Lower lobe of right lung (tissue), 2 donors: ENCODE results near the gene DHX57. TPM values are rescaled to one million over a fixed set of nuclear protein-coding genes. Genes with fewer than 3 reads are reported as not detected.

ENCODE experiments used
- ATAC-seq, 2 donors: fragments of 200-7000 bp; cut with Tn5 transposase; one replicate each; pipeline ENCODE4 v1.9.1; 2020 to 2022; ENCODE audit warnings: mild to moderate bottlenecking in 2 of 2, moderate library complexity in 2 of 2
- DNase-seq: peaks from one replicate; pipeline ENCODE4 v3.0.0-alpha.2; 2020
- H3K27ac ChIP-seq: fragments of 200-600 bp; one replicate; pipeline ENCODE4 v1.8.0; 2022
- H3K27me3 ChIP-seq: fragments of 200-600 bp; one replicate; pipeline ENCODE4 v1.8.0; 2022; ENCODE audit warnings: low read depth
- H3K36me3 ChIP-seq: fragments of 200-600 bp; one replicate; pipeline ENCODE4 v1.8.0; 2022; ENCODE audit warnings: mild to moderate bottlenecking
- H3K4me1 ChIP-seq: fragments of 200-600 bp; one replicate; pipeline ENCODE4 v1.8.0; 2022
- H3K4me3 ChIP-seq: fragments of 200-600 bp; one replicate; pipeline ENCODE4 v1.8.0; 2022; ENCODE audit warnings: mild to moderate bottlenecking
- H3K9me3 ChIP-seq: fragments of 200-600 bp; one replicate; pipeline ENCODE4 v1.8.0; 2022
- intact Hi-C: fragments of 100-400 bp; cut with DNase I; formaldehyde crosslinking; loops from one replicate; pipeline ENCODE4 v1.11.0; 2022
- total RNA-seq: library from RNA; stranded (reverse); fragmentation: NEBNext Ultra II Directional; extraction: Animal tissue kit (Norgen Biotek cat#: 25700); gene quantifications from one replicate; pipeline ENCODE4 v1.2.1, GENCODE V29; 2021
- TF ChIP-seq, protein P1 (sequence below): fragments of 200-600 bp; IDR thresholded peaks from one replicate; pipeline ENCODE4 v1.8.0; 2022; ENCODE audit warnings: antibody characterized with exemption, mild to moderate bottlenecking
- donor health status: DM: no; HTN: yes; CAD: no; lungs with severe emphysema.

Gene DHX57
- total RNA-seq, 1 donor from 2014 or later = 15.5 TPM

DNA sequence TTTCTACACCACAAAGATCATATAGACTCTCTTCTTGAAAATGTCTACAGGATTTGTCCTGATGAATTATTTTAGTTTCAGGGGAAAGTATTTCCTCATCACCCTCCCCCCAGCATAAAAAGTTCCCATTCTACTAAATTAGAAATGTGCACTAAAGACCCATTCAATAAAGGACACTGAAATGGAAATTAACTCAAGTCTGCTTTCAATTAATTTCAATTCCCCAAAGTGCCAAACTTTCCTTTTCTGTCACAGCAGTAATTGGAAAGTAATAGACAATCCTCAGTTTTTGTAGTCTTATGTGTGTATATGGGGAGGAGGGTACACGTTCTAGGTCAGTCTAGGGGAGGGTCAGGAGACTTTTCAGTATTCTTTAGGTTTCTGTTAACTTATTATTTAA lies 35.5 kb upstream of the DHX57 start:
- Histone ChIP-seq H3K9me3 (no peaks in the 10 kb centered on the region), H3K27ac (no peak overlapping the region), H3K4me3 (no peak overlapping the region), H3K4me1 (no peaks in the 10 kb centered on the region), H3K36me3 (no peaks in the 10 kb centered on the region), H3K27me3 (no peaks in the 10 kb centered on the region)
- intact Hi-C loops = no loop called here
- DNase-seq (no peak), ATAC-seq (no peak)
- TF ChIP-seq, protein P1, sequence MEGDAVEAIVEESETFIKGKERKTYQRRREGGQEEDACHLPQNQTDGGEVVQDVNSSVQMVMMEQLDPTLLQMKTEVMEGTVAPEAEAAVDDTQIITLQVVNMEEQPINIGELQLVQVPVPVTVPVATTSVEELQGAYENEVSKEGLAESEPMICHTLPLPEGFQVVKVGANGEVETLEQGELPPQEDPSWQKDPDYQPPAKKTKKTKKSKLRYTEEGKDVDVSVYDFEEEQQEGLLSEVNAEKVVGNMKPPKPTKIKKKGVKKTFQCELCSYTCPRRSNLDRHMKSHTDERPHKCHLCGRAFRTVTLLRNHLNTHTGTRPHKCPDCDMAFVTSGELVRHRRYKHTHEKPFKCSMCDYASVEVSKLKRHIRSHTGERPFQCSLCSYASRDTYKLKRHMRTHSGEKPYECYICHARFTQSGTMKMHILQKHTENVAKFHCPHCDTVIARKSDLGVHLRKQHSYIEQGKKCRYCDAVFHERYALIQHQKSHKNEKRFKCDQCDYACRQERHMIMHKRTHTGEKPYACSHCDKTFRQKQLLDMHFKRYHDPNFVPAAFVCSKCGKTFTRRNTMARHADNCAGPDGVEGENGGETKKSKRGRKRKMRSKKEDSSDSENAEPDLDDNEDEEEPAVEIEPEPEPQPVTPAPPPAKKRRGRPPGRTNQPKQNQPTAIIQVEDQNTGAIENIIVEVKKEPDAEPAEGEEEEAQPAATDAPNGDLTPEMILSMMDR = no peak

DNA sequence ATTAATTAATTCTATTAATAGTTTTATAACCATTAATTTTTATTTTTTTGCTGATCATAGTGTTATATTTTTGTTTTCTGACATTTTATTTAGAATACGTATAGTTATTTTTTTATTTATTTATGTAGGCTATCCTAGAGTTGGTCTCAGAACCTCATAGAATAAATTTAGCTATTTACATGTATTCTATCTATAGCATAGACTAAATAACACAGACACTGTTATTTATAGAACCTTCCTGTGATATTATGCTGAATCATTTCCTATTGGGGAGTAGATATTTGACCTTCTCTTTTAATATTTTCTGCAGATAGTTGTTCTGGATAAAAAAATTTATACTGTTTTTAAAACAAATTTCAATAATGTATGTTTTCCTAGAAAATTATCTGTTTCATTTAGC lies 34.1 kb upstream of the DHX57 start:
- intact Hi-C loops = no loop called here
- TF ChIP-seq, protein P1 = no peak
- H3K9me3 ChIP-seq = no peaks in the 10 kb centered on the region
- DNase-seq (no peak), ATAC-seq (no peak)
- H3K4me1 ChIP-seq = no peaks in the 10 kb centered on the region
- no peaks in the 10 kb centered on the region for H3K36me3 ChIP-seq
- H3K27me3 ChIP-seq = no peaks in the 10 kb centered on the region
- no peak overlapping the region for H3K4me3 ChIP-seq
- no peak overlapping the region for H3K27ac ChIP-seq

DNA sequence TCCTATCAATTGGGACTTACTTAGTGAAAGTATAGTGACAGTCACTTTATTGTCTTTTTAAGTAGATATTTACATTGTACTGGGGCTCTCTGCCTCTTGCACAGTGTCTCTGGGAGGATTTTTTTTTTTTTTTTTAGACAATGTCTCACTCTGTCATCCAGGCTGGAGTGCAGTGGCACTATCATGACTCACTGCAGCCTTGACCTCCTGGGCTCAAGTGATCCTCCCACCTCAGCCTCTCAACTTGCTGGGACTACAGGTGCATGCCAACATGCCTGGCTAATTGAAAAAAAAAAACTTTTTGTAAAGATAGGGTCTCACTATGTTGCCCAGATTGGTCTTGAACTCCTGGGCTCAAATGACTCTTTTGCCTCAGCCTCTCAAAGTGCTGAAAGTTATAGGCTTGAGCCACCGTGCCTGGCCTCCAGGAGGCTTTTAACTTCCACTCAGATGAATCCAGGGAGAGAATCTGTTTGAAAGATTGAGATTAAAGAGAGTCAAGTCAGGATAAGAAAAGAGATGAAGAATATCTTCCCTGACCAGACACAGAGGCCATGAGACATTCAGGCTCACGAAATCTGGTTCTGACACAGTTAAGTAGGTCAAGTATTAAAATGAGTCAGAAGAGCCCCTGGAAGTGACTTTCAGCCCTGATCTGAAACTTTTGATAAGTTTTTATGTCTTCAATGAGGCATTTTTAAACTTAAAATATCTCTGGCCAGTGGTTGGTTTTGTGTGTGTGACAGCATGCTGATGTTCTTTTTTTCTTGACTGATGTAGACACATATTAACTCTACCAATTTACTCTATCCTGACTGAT lies 32.2 kb upstream of the DHX57 start:
- Histone ChIP-seq H3K4me1 (no peaks in the 10 kb centered on the region), H3K4me3 (no peak overlapping the region), H3K27me3 (no peaks in the 10 kb centered on the region), H3K9me3 (no peaks in the 10 kb centered on the region), H3K36me3 (no peaks in the 10 kb centered on the region), H3K27ac (no peak overlapping the region)
- TF ChIP-seq, protein P1 = no peak
- no peak for DNase-seq
- intact Hi-C loops = no loop called here
- no peak for ATAC-seq

DNA sequence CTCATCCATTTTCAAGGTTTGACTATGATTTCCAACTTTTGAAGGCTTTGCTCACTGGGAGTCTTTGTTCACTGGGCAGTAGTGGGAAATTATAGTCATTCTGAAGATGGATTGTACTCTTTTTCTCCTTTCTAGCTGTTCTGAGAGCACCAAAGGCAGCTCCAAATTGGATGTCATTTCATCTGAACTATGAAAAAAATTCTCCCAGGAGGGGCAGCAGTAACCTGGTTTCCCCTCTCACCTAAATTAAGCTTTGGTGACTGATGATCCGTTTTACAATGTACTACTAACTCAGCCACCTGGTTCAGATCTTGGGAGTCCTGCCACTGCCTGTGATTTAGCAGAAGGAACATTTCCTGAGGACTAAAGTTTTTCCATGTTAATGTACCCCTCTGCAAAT lies 31.5 kb upstream of the DHX57 start:
- TF ChIP-seq, protein P1 = no peak
- ATAC-seq = no peak
- Histone ChIP-seq H3K4me1 (no peaks in the 10 kb centered on the region), H3K27me3 (no peaks in the 10 kb centered on the region), H3K36me3 (no peaks in the 10 kb centered on the region), H3K27ac (no peak overlapping the region), H3K4me3 (no peak overlapping the region), H3K9me3 (no peaks in the 10 kb centered on the region)
- DNase-seq = no peak
- intact Hi-C loops = no loop called here

DNA sequence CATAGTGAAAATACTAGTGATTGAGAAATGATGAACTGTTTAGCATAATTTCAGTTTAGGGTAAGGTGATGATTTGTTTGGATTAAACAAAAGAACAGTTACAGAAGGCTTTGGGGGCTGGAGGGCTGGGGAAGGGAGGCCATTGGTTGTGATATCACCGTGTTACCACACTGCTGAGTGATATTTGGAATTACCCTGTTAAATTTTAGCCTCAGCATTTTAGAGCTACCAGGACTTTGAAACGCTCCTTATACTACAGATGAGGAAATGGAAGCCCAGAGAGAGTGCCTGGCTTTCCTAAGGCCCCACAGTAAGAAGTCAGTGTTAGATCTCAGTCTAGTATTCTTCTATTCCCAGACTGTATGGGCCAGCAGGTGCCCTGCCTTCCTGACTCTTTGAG lies 29.5 kb upstream of the DHX57 start:
- intact Hi-C loops = no loop called here

More for the DNA sequence above, 29.5 kb upstream of the DHX57 start:
- TF ChIP-seq, protein P1 = no peak
- Histone ChIP-seq H3K27me3 (no peaks in the 10 kb centered on the region), H3K4me1 (no peaks in the 10 kb centered on the region), H3K36me3 (no peaks in the 10 kb centered on the region), H3K9me3 (no peaks in the 10 kb centered on the region), H3K4me3 (no peak overlapping the region), H3K27ac (no peak overlapping the region)
- ATAC-seq (no peak), DNase-seq (no peak)
